Transverse colon (tissue), 4 donors: Measurements from ENCODE around the gene RALGAPA2. TPM values are rescaled to one million over a fixed set of nuclear protein-coding genes. Genes with fewer than 3 reads are reported as not detected.

Source experiments
- DNase-seq: peaks from one replicate; pipeline ENCODE4 v3.0.0-alpha.2; 2019
- H3K27ac ChIP-seq, 4 donors: fragments of 200-600 bp; sonication (generic); 2 replicates each; pipeline ENCODE4 v1.5.1; 2016 to 2018; ENCODE audit warnings: inconsistent platforms in 4 of 4
- H3K27me3 ChIP-seq: fragments of 200-600 bp; sonication (generic); 2 replicates; pipeline ENCODE4 v1.5.1; 2017; ENCODE audit warnings: inconsistent platforms
- H3K36me3 ChIP-seq, 4 donors: fragments of 200-600 bp; sonication (generic); 2 replicates each; pipeline ENCODE4 v1.5.1; 2017 to 2019; ENCODE audit warnings: inconsistent platforms in 4 of 4
- H3K4me1 ChIP-seq, 4 donors: fragments of 200-600 bp; sonication (generic); 2 replicates each; pipeline ENCODE4 v1.5.1; 2017 to 2020; ENCODE audit warnings: inconsistent platforms in 4 of 4
- H3K4me3 ChIP-seq, 4 donors: fragments of 200-600 bp; sonication (generic); 1 replicate in 1 of 4; 2 replicates in 3 of 4; pipeline versions ENCODE4 v1.5.1 to v1.6.1; 2017 to 2019; ENCODE audit warnings: inconsistent platforms in 4 of 4
- H3K9me3 ChIP-seq, 2 donors: fragments of 200-600 bp; sonication (generic); 2 replicates each; pipeline ENCODE4 v1.5.1; 2017 to 2019; ENCODE audit warnings: inconsistent platforms in 2 of 2
- EP300 ChIP-seq: sonication (generic); formaldehyde crosslinking; IDR thresholded peaks from one replicate; pipeline ENCODE4 v1.6.1; 2017; ENCODE audit warnings: antibody characterized with exemption, low read depth
- POLR2A ChIP-seq: fragments of 450-650 bp; IDR thresholded peaks from one replicate; pipeline ENCODE4 v1.6.1; 2016; ENCODE audit warnings: antibody characterized with exemption, mild to moderate bottlenecking, moderate library complexity
- POLR2AphosphoS5 ChIP-seq, 3 donors: sonication (generic); formaldehyde crosslinking; IDR thresholded peaks; one replicate each; pipeline ENCODE4 v1.6.1; 2016; ENCODE audit warnings: antibody characterized with exemption in 3 of 3
- WGBS, 2 donors: methylation state at CpG; one replicate each; pipeline ENCODE4 v1.1.5; 2018; ENCODE audit warnings: low coverage in 1 of 2; 5-methylcytosine and 5-hydroxymethylcytosine counted together
- in situ Hi-C, 4 donors: fragments of 200-750 bp; cut with MboI; loops; one replicate each; pipeline versions ENCODE4 v1.15.0 to v1.15.1; 2017; ENCODE audit warnings: low sequenced_read_pairs in 3 of 4, low pct_ligation_motif_present in 1 of 4, low pct_unique_long_range_greater_than_20kb in 1 of 4
- intact Hi-C: fragments of 100-400 bp; cut with DNase I; formaldehyde crosslinking; loops from one replicate; pipeline ENCODE4 v1.15.1; 2023; ENCODE audit warnings: low total_unique reads
- total RNA-seq, 4 donors: library from RNA; depleted of rRNA; stranded (reverse); fragments of >200 nt; gene quantifications; one replicate each; pipeline ENCODE4 v1.1.0, GENCODE V29; 2016
- TF ChIP-seq, protein P1 (sequence below), 5 experiments: fragments of 200-600 bp in 3 of 5; fragments of 450-650 bp in 2 of 5; sonication (generic) in 3 of 5; IDR thresholded peaks; 1 replicate in 2 of 5; 2 replicates in 3 of 5; pipeline ENCODE4 v1.5.1; 2016 to 2017; ENCODE audit warnings: antibody characterized with exemption in 5 of 5, inconsistent platforms in 3 of 5, mild to moderate bottlenecking in 2 of 5, moderate library complexity in 1 of 5

Gene RALGAPA2
- total RNA-seq, 4 donors from 2014 or later: 29.5 to 84.0 (median 66.5) TPM

DNA sequence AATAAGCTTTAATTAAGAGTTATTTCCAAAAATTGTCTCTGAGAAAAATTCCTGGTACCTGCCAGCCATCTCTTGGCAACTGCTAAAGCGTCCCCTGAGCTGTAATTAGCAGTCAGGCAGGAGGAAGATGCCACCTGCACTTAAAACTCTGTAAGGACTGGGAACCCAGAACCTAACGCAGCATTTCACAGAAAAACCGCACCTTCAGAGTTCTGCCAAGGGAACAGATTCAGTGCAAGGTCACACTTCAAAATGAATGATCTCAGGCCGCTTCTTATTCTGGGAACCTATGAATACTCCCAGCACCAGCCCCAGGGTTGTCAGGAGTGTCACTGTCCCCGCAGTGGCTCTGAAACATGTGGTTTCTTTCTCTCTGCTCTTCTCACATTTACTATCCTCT lies 307.8 kb downstream of the RALGAPA2 start:
- no peaks in the 10 kb centered on the region for H3K36me3 ChIP-seq
- in situ Hi-C loops: no loop called here
- no peak for DNase-seq
- intact Hi-C loops: no loop called here
- peaks cover 0 to 8% (median 0%) of the 10 kb centered on the region in 4 donors for H3K4me1 ChIP-seq
- no peak for TF ChIP-seq POLR2A
- TF ChIP-seq, protein P1, sequence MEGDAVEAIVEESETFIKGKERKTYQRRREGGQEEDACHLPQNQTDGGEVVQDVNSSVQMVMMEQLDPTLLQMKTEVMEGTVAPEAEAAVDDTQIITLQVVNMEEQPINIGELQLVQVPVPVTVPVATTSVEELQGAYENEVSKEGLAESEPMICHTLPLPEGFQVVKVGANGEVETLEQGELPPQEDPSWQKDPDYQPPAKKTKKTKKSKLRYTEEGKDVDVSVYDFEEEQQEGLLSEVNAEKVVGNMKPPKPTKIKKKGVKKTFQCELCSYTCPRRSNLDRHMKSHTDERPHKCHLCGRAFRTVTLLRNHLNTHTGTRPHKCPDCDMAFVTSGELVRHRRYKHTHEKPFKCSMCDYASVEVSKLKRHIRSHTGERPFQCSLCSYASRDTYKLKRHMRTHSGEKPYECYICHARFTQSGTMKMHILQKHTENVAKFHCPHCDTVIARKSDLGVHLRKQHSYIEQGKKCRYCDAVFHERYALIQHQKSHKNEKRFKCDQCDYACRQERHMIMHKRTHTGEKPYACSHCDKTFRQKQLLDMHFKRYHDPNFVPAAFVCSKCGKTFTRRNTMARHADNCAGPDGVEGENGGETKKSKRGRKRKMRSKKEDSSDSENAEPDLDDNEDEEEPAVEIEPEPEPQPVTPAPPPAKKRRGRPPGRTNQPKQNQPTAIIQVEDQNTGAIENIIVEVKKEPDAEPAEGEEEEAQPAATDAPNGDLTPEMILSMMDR (IDR thresholded peaks at IDR 0.05): no peak
- TF ChIP-seq POLR2AphosphoS5 (IDR thresholded peaks at IDR 0.05): no peak
- TF ChIP-seq EP300: no peak
- H3K27ac ChIP-seq: no peak overlapping the region
- WGBS, 2 donors: 80 to 98% methylated on average over 1 to 5 of the region's 5 CpGs
- no peak overlapping the region for H3K4me3 ChIP-seq
- no peaks in the 10 kb centered on the region for H3K27me3 ChIP-seq
- no peaks in the 10 kb centered on the region for H3K9me3 ChIP-seq

DNA sequence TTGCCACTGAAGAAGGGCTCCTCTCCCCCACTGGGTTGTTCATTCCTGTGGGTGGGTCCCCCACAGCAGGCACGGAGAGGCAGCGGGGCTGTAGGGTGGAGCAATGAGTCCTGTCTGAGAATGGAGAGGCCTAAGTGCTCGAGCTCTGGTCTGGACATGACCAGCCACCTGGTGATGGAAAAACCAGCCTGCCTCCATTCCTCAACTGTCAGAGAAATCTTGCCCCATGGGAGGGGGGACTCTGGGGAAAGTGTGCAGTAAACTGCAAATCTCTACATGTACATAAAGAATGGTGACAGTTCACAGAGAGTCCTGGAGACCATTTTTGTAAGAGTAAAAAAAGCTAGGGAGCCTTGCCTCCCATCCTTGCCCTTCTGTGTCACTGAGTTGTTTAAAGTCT lies 310.5 kb downstream of the RALGAPA2 start:
- H3K4me1 ChIP-seq: peaks cover 0 to 9% (median 0%) of the 10 kb centered on the region in 4 donors
- intact Hi-C loops: no loop called here
- in situ Hi-C loops: no loop called here
- H3K4me3 ChIP-seq: no peak overlapping the region
- no peaks in the 10 kb centered on the region for H3K36me3 ChIP-seq
- no peak for DNase-seq
- H3K9me3 ChIP-seq: no peaks in the 10 kb centered on the region
- 84% methylated on average over 3 of the region's 3 CpGs; no CpG with 5 or more reads in 1 of the 2 donors for WGBS, 2 donors
- TF ChIP-seq POLR2AphosphoS5 (IDR thresholded peaks at IDR 0.05) (no peak), POLR2A (no peak), EP300 (no peak)
- TF ChIP-seq, protein P1 (IDR thresholded peaks at IDR 0.05): no peak
- H3K27me3 ChIP-seq: no peaks in the 10 kb centered on the region
- no peak overlapping the region for H3K27ac ChIP-seq

DNA sequence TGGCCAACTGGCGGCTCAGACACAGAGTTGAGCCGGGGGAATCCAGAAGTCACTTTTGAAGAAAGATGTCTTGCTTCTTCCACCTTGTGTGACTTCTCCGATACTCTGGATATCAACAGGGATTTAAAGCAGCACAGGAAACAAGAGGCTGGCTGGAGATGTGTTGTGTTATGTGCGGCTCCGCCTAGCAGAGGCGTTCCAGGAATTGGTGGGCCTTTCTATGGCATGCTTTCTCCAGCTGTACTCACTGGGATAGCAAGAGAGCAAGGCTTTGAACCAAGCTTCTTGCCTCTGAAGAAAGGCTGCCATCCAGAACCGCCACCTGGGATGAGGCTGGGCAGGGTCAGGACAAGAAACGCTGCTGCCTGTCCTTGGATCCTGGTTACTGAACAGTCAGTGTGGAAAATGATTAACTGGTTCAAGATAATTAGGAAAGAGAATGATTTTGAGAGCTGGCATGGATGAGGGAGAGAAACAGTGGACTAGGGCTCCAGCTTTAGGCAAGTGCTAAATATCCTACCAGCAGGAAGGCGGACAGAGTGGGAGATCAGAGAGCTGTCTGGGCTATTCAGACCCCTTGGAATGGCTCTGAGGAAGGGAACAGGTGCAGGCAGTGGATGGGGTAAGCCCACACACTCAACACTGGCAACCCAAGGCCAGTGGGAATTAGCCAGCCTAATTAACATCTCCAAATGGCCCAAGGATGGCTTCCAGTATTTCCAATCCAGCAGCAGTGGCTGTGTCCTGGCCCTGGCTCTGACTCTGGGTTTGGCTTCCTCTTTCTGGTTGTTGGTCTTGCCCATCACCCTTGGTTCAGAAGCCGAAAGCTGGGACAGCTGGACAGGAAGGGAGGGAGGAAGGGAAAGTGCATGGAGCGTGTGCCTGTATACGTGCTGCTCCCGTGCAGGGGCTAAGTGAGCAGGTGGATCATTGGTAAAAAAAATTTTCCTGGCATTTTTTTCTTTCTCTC lies 312.6 kb downstream of the RALGAPA2 start:
- TF ChIP-seq POLR2AphosphoS5 (IDR thresholded peaks at IDR 0.05): no peak
- no peak for TF ChIP-seq EP300
- TF ChIP-seq POLR2A: no peak
- TF ChIP-seq, protein P1 (IDR thresholded peaks at IDR 0.05): no peak
- DNase-seq: no peak
- no peaks in the 10 kb centered on the region for H3K27me3 ChIP-seq
- peaks cover 0 to 9% (median 0%) of the 10 kb centered on the region in 4 donors for H3K4me1 ChIP-seq
- in situ Hi-C loops: loop anchor here in 1 of 4 donors (25.0 kb wide), 1 partner anchor 87 kb away; no protein-coding TSS in a partner anchor
- H3K36me3 ChIP-seq: no peaks in the 10 kb centered on the region
- intact Hi-C loops: no loop called here
- WGBS, 2 donors: 88 to 89% methylated on average over 4 to 13 of the region's 13 CpGs
- H3K9me3 ChIP-seq: no peaks in the 10 kb centered on the region
- H3K27ac ChIP-seq: no peak overlapping the region
- H3K4me3 ChIP-seq: no peak overlapping the region

DNA sequence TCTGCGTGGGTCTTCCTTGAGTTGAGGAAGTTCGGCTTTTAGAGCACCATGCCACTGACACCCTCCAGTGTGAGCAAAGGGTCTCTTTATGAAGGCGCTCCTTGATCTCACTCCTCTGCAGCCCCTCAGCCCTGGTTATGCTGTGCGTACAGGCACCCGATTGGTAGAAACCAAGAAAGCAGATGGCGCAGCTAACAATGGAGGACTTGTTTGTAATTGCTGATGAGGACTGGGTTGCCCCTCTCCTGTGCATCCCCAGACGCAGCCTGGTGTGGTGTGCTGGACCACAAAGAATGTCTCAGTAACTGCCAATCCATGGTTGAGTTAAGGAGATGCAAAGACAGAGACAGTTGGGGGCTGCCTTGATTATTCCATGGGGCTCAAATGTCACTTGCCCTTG lies 314.3 kb downstream of the RALGAPA2 start:
- TF ChIP-seq POLR2AphosphoS5 (IDR thresholded peaks at IDR 0.05): no peak
- no peak for TF ChIP-seq POLR2A
- TF ChIP-seq, protein P1 (IDR thresholded peaks at IDR 0.05): no peak
- TF ChIP-seq EP300: no peak
- Histone ChIP-seq H3K27me3 (no peaks in the 10 kb centered on the region), H3K36me3 (no peaks in the 10 kb centered on the region), H3K4me3 (no peak overlapping the region), H3K9me3 (no peaks in the 10 kb centered on the region), H3K27ac (no peak overlapping the region), H3K4me1 (peaks cover 0 to 9% (median 0%) of the 10 kb centered on the region in 4 donors)
- intact Hi-C loops: no loop called here
- DNase-seq: no peak
- in situ Hi-C loops: loop anchor here in 1 of 4 donors (25.0 kb wide), 1 partner anchor 89 kb away; no protein-coding TSS in a partner anchor
- 97 to 100% methylated on average over 2 to 7 of the region's 7 CpGs for WGBS, 2 donors
